HEK293 (cell line): ENCODE measurements around the gene PPP1CA.

ENCODE experiments used
- GLI4 ChIP-seq: fragments of 450-650 bp; formaldehyde crosslinking; IDR thresholded peaks from 2 replicates; pipeline ENCODE4 v1.5.1; 2016; ENCODE audit warnings: missing biosample characterization, missing genetic modification characterization
- KLF10 ChIP-seq: fragments of 450-650 bp; IDR thresholded peaks from 2 replicates; pipeline ENCODE4 v1.5.1; 2018; ENCODE audit warnings: missing biosample characterization, mild to moderate bottlenecking, missing genetic modification characterization
- MZF1 ChIP-seq: fragments of 450-650 bp; formaldehyde crosslinking; IDR thresholded peaks from 2 replicates; pipeline ENCODE4 v1.5.1; 2017; ENCODE audit warnings: missing biosample characterization, missing genetic modification characterization, borderline replicate concordance
- PRDM1 ChIP-seq: fragments of 450-650 bp; formaldehyde crosslinking; IDR thresholded peaks from 2 replicates; pipeline ENCODE4; 2016; ENCODE audit warnings: missing biosample characterization, missing genetic modification characterization
- SP2 ChIP-seq: fragments of 450-650 bp; formaldehyde crosslinking; IDR thresholded peaks from 2 replicates; pipeline ENCODE4 v1.5.1; 2016; ENCODE audit warnings: missing biosample characterization, missing genetic modification characterization
- TCF7L2 ChIP-seq: IDR thresholded peaks from 2 replicates; pipeline ENCODE4 v1.6.1; 2011; ENCODE audit warnings: low read depth, mild to moderate bottlenecking, inconsistent platforms, low read length, moderate library complexity, borderline replicate concordance
- YY1 ChIP-seq: fragments of 450-650 bp; formaldehyde crosslinking; IDR thresholded peaks from 2 replicates; pipeline ENCODE4 v1.5.1; 2018; ENCODE audit warnings: missing biosample characterization, missing genetic modification characterization
- ZBTB21 ChIP-seq: fragments of 450-650 bp; formaldehyde crosslinking; IDR thresholded peaks from 2 replicates; pipeline ENCODE4 v1.5.1; 2017; ENCODE audit warnings: missing biosample characterization, missing genetic modification characterization
- ZEB2 ChIP-seq: fragments of 450-650 bp; formaldehyde crosslinking; IDR thresholded peaks from 2 replicates; pipeline ENCODE4 v1.5.1; 2016; ENCODE audit warnings: missing biosample characterization, missing genetic modification characterization
- ZFP3 ChIP-seq: fragments of 450-650 bp; formaldehyde crosslinking; IDR thresholded peaks from 2 replicates; pipeline ENCODE4 v1.5.1; 2016; ENCODE audit warnings: low read depth, missing biosample characterization, missing genetic modification characterization
- ZFP41 ChIP-seq: fragments of 450-650 bp; formaldehyde crosslinking; IDR thresholded peaks from 2 replicates; pipeline ENCODE4 v1.5.1; 2016; ENCODE audit warnings: missing biosample characterization, missing genetic modification characterization, borderline replicate concordance
- ZNF112 ChIP-seq: fragments of 450-650 bp; formaldehyde crosslinking; IDR thresholded peaks from 2 replicates; pipeline ENCODE4 v1.5.0; 2017; ENCODE audit warnings: missing biosample characterization, missing genetic modification characterization
- ZNF138 ChIP-seq: fragments of 450-650 bp; formaldehyde crosslinking; IDR thresholded peaks from 2 replicates; pipeline ENCODE4 v1.5.1; 2016; ENCODE audit warnings: missing biosample characterization, missing genetic modification characterization, borderline replicate concordance
- ZNF155 ChIP-seq: fragments of 450-650 bp; formaldehyde crosslinking; IDR thresholded peaks from 2 replicates; pipeline ENCODE4 v1.5.1; 2016; ENCODE audit warnings: missing biosample characterization, missing genetic modification characterization
- ZNF184 ChIP-seq: fragments of 450-650 bp; IDR thresholded peaks from 2 replicates; pipeline ENCODE4 v1.5.1; 2018; ENCODE audit warnings: missing biosample characterization, mild to moderate bottlenecking, missing genetic modification characterization
- ZNF239 ChIP-seq: fragments of 450-650 bp; formaldehyde crosslinking; IDR thresholded peaks from 2 replicates; pipeline ENCODE4 v1.5.1; 2016; ENCODE audit warnings: missing biosample characterization, missing genetic modification characterization
- ZNF341 ChIP-seq: fragments of 450-650 bp; formaldehyde crosslinking; IDR thresholded peaks from 2 replicates; pipeline ENCODE4; 2016; ENCODE audit warnings: low read depth, missing biosample characterization, missing genetic modification characterization
- ZNF37A ChIP-seq: fragments of 450-650 bp; IDR thresholded peaks from 2 replicates; pipeline ENCODE4 v1.5.1; 2018; ENCODE audit warnings: missing biosample characterization, missing genetic modification characterization
- ZNF394 ChIP-seq: fragments of 450-650 bp; formaldehyde crosslinking; IDR thresholded peaks from 2 replicates; pipeline ENCODE4 v1.5.1; 2016; ENCODE audit warnings: missing biosample characterization, missing genetic modification characterization, mild to moderate bottlenecking, moderate library complexity, borderline replicate concordance
- ZNF416 ChIP-seq: fragments of 450-650 bp; formaldehyde crosslinking; IDR thresholded peaks from 2 replicates; pipeline ENCODE4 v1.5.1; 2016; ENCODE audit warnings: missing biosample characterization, missing genetic modification characterization
- ZNF48 ChIP-seq: fragments of 450-650 bp; formaldehyde crosslinking; IDR thresholded peaks from 2 replicates; pipeline ENCODE4 v1.5.1; 2016; ENCODE audit warnings: missing biosample characterization, missing genetic modification characterization
- ZNF501 ChIP-seq: fragments of 450-650 bp; formaldehyde crosslinking; IDR thresholded peaks from 2 replicates; pipeline ENCODE4 v1.5.1; 2016; ENCODE audit warnings: missing biosample characterization, missing genetic modification characterization
- ZNF585B ChIP-seq: fragments of 450-650 bp; formaldehyde crosslinking; IDR thresholded peaks from 2 replicates; pipeline ENCODE4 v1.5.1; 2016; ENCODE audit warnings: missing biosample characterization, missing genetic modification characterization
- ZNF596 ChIP-seq: fragments of 450-650 bp; IDR thresholded peaks from 2 replicates; pipeline ENCODE4 v1.5.0; 2018; ENCODE audit warnings: missing biosample characterization, mild to moderate bottlenecking, missing genetic modification characterization, moderate library complexity
- ZNF707 ChIP-seq: fragments of 450-650 bp; formaldehyde crosslinking; IDR thresholded peaks from 2 replicates; pipeline ENCODE4 v1.5.1; 2016; ENCODE audit warnings: missing biosample characterization, missing genetic modification characterization
- ZNF792 ChIP-seq: fragments of 450-650 bp; formaldehyde crosslinking; IDR thresholded peaks from 2 replicates; pipeline ENCODE4 v1.5.1; 2016; ENCODE audit warnings: missing biosample characterization, missing genetic modification characterization
- TF ChIP-seq, protein P1 (sequence below): fragments of 450-650 bp; formaldehyde crosslinking; conservative IDR thresholded peaks from 2 replicates; pipeline ENCODE4 v1.5.1; 2016; ENCODE audit warnings: low read depth, missing biosample characterization, missing genetic modification characterization
- TF ChIP-seq, protein P2 (sequence below): fragments of 450-650 bp; formaldehyde crosslinking; IDR thresholded peaks from 2 replicates; pipeline ENCODE4 v1.5.1; 2016; ENCODE audit warnings: missing biosample characterization, missing genetic modification characterization, borderline replicate concordance
- TF ChIP-seq, protein P3 (sequence below): fragments of 450-650 bp; formaldehyde crosslinking; IDR thresholded peaks from 2 replicates; pipeline ENCODE4 v1.5.1; 2017; ENCODE audit warnings: missing biosample characterization, missing genetic modification characterization
- TF ChIP-seq, protein P4 (sequence below): fragments of 450-650 bp; IDR thresholded peaks from 2 replicates; pipeline ENCODE4 v1.5.1; 2018; ENCODE audit warnings: missing biosample characterization, missing genetic modification characterization

Gene PPP1CA

DNA sequence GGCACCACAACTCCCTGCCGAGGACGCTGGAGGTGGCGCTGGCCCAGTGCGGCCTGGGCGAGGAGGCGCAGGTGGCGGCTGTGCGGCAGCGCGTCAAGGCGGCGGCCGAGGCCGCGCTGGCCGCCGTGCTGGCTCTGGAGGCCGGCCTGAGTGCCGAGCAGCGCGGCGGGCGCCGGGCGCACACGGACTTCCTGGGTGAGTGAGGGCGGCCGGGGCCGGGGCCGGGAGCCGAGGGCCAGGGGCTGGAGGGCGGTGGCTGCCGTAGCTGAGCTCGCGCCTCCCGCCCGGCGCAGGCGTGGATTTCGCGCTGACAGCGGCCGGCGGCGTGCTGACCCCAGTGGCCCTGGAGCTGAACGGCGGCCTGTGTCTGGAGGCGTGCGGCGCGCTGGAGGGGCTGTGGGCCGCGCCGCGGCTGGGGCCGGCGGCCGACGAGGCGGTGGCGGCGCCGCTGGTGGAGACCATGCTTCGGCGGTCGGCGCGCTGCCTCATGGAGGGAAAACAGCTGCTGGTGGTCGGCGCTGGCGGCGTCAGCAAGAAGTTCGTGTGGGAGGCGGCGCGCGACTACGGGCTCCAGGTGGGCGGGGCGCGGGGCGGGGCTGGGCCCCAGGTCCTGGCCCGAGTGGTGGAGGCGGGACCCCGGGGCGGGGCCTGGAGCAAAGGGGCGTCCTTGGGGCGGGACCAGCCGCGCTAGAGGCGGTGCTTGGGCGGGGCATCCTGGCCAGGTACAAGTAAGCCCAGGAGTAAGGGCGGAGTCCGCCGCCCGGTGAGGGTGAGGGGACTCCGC lies 19.2 kb upstream of the PPP1CA start (continued):
- TF ChIP-seq ZNF585B (tag by site-specific recombination) = no peak
- TF ChIP-seq ZFP41 = no peak
- TF ChIP-seq ZNF184 = no peak
- 0 out of 2 replicates have a peak, but pooled peaks have one; percentile 13 for TF ChIP-seq KLF10
- TF ChIP-seq ZNF48 (tag by site-specific recombination) = no peak
- no peak for TF ChIP-seq ZNF37A (tag by site-specific recombination)
- no peak for TF ChIP-seq ZNF155
- TF ChIP-seq GLI4 (tag by site-specific recombination) = no peak
- TF ChIP-seq ZNF341 (tag by site-specific recombination) = no peak
- TF ChIP-seq ZNF707 = no peak
- TF ChIP-seq PRDM1 (tag by site-specific recombination) = no peak
- no peak for TF ChIP-seq ZNF138 (tag by site-specific recombination)
- no peak for TF ChIP-seq ZNF416 (tag by site-specific recombination)
- TF ChIP-seq ZNF792 (tag by site-specific recombination) = no peak
- TF ChIP-seq, protein P1, sequence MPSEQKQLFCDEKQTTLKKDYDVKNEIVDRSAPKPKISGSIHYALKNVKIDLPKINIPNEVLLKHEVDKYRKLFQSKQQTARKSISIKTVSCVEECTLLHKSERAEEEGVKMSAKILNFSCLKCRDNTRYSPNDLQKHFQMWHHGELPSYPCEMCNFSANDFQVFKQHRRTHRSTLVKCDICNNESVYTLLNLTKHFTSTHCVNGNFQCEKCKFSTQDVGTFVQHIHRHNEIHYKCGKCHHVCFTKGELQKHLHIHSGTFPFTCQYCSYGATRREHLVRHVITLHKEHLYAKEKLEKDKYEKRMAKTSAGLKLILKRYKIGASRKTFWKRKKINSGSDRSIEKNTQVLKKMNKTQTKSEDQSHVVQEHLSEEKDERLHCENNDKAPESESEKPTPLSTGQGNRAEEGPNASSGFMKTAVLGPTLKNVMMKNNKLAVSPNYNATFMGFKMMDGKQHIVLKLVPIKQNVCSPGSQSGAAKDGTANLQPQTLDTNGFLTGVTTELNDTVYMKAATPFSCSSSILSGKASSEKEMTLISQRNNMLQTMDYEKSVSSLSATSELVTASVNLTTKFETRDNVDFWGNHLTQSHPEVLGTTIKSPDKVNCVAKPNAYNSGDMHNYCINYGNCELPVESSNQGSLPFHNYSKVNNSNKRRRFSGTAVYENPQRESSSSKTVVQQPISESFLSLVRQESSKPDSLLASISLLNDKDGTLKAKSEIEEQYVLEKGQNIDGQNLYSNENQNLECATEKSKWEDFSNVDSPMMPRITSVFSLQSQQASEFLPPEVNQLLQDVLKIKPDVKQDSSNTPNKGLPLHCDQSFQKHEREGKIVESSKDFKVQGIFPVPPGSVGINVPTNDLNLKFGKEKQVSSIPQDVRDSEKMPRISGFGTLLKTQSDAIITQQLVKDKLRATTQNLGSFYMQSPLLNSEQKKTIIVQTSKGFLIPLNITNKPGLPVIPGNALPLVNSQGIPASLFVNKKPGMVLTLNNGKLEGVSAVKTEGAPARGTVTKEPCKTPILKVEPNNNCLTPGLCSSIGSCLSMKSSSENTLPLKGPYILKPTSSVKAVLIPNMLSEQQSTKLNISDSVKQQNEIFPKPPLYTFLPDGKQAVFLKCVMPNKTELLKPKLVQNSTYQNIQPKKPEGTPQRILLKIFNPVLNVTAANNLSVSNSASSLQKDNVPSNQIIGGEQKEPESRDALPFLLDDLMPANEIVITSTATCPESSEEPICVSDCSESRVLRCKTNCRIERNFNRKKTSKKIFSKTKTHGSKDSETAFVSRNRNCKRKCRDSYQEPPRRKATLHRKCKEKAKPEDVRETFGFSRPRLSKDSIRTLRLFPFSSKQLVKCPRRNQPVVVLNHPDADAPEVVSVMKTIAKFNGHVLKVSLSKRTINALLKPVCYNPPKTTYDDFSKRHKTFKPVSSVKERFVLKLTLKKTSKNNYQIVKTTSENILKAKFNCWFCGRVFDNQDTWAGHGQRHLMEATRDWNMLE = no peak
- TF ChIP-seq ZNF501 (tag by site-specific recombination) = no peak
- no peak for TF ChIP-seq ZBTB21
- peak; percentile 86 for TF ChIP-seq SP2 (tag by site-specific recombination)
- no peak for TF ChIP-seq MZF1 (tag by site-specific recombination)
- TF ChIP-seq, protein P2, sequence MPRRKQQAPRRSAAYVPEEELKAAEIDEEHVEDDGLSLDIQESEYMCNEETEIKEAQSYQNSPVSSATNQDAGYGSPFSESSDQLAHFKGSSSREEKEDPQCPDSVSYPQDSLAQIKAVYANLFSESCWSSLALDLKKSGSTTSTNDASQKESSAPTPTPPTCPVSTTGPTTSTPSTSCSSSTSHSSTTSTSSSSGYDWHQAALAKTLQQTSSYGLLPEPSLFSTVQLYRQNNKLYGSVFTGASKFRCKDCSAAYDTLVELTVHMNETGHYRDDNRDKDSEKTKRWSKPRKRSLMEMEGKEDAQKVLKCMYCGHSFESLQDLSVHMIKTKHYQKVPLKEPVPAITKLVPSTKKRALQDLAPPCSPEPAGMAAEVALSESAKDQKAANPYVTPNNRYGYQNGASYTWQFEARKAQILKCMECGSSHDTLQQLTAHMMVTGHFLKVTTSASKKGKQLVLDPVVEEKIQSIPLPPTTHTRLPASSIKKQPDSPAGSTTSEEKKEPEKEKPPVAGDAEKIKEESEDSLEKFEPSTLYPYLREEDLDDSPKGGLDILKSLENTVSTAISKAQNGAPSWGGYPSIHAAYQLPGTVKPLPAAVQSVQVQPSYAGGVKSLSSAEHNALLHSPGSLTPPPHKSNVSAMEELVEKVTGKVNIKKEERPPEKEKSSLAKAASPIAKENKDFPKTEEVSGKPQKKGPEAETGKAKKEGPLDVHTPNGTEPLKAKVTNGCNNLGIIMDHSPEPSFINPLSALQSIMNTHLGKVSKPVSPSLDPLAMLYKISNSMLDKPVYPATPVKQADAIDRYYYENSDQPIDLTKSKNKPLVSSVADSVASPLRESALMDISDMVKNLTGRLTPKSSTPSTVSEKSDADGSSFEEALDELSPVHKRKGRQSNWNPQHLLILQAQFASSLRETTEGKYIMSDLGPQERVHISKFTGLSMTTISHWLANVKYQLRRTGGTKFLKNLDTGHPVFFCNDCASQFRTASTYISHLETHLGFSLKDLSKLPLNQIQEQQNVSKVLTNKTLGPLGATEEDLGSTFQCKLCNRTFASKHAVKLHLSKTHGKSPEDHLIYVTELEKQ (tag by site-specific recombination) = no peak
- no peak for TF ChIP-seq TCF7L2
- TF ChIP-seq, protein P3, sequence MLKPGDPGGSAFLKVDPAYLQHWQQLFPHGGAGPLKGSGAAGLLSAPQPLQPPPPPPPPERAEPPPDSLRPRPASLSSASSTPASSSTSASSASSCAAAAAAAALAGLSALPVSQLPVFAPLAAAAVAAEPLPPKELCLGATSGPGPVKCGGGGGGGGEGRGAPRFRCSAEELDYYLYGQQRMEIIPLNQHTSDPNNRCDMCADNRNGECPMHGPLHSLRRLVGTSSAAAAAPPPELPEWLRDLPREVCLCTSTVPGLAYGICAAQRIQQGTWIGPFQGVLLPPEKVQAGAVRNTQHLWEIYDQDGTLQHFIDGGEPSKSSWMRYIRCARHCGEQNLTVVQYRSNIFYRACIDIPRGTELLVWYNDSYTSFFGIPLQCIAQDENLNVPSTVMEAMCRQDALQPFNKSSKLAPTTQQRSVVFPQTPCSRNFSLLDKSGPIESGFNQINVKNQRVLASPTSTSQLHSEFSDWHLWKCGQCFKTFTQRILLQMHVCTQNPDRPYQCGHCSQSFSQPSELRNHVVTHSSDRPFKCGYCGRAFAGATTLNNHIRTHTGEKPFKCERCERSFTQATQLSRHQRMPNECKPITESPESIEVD (tag by site-specific recombination) = no peak
- TF ChIP-seq ZNF596 (tag by site-specific recombination) = 0 out of 2 replicates have a peak, but pooled peaks have one; percentile 23
- TF ChIP-seq ZFP3 (tag by site-specific recombination) = no peak
- TF ChIP-seq YY1 = no peak
- TF ChIP-seq ZNF394 (tag by site-specific recombination) = no peak
- TF ChIP-seq, protein P4, sequence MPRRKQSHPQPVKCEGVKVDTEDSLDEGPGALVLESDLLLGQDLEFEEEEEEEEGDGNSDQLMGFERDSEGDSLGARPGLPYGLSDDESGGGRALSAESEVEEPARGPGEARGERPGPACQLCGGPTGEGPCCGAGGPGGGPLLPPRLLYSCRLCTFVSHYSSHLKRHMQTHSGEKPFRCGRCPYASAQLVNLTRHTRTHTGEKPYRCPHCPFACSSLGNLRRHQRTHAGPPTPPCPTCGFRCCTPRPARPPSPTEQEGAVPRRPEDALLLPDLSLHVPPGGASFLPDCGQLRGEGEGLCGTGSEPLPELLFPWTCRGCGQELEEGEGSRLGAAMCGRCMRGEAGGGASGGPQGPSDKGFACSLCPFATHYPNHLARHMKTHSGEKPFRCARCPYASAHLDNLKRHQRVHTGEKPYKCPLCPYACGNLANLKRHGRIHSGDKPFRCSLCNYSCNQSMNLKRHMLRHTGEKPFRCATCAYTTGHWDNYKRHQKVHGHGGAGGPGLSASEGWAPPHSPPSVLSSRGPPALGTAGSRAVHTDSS (tag by site-specific recombination) = no peak
- TF ChIP-seq ZEB2 (tag by site-specific recombination) = no peak
- TF ChIP-seq ZNF239 (tag by site-specific recombination) = no peak
- no peak for TF ChIP-seq ZNF112 (tag by site-specific recombination)
